SH-SY5Y (cell line): ENCODE measurements around the gene AIP.

Experiments
- GATA2 ChIP-seq: IDR thresholded peaks from 2 replicates; pipeline ENCODE4 v1.6.1; 2011; ENCODE audit warnings: mild to moderate bottlenecking, low read depth, low read length
- GATA3 ChIP-seq: IDR thresholded peaks from 2 replicates; pipeline ENCODE4 v1.6.1; 2011; ENCODE audit warnings: low read depth, mild to moderate bottlenecking, low read length, moderate library complexity

- no peak for TF ChIP-seq GATA2
- no peak for TF ChIP-seq GATA3
Observed at GRCh38 chr11:67451658-67451976, 31.2 kb upstream of the AIP start.
